Measurements from ENCODE around the gene YWHAB. TPM values are rescaled to one million over a fixed set of nuclear protein-coding genes. Genes with fewer than 3 reads are reported as not detected.

YWHAB gene
- total RNA-seq, 1 experiment from 2014 or later = 118 TPM

GRCh38 chr20:44888226-44889103, 3.0 kb downstream of the YWHAB start:
- Histone ChIP-seq H3K79me2 (ENCODE audit: low read length) (peaks cover 86% of the 10 kb centered on the region), H2AFZ (ENCODE audit: low read length) (no peak overlapping the region), H3K4me3 (ENCODE audit: low read length) (peak overlapping the region; percentile 96), H3K27ac (ENCODE audit: low read length) (no peak overlapping the region), H3K9me3 (ENCODE audit: low read length) (no peaks in the 10 kb centered on the region), H3K4me2 (ENCODE audit: low read length) (peak overlapping the region; percentile 90), H3K36me3 (ENCODE audit: low read depth, low read length) (peaks cover 23% of the 10 kb centered on the region), H3K9ac (ENCODE audit: low read length) (no peak overlapping the region), H3K27me3 (ENCODE audit: low read length) (no peaks in the 10 kb centered on the region), H3F3A (ENCODE audit: low read length, unreplicated experiment) (no peaks in the 10 kb centered on the region), H3K9me2 (replicated peaks; ENCODE audit: low read length) (no peaks in the 10 kb centered on the region), H4K20me1 (ENCODE audit: low read length) (peaks cover 69% of the 10 kb centered on the region), H3K4me1 (ENCODE audit: insufficient read depth, low read length) (peaks cover 33% of the 10 kb centered on the region)
- intact Hi-C loops (cut with micrococcal nuclease) = no loop called here
- CTCF ChIA-PET = interaction anchor here (0.5 kb wide), 1 partner anchor 417 kb away, joined by 4 read pairs; no protein-coding TSS in a partner anchor
- DNase-seq = peak; percentile 88
- POLR2A ChIA-PET (ENCODE audit: unreplicated experiment) = interaction anchor here (0.6 to 1.4 kb wide), 3 partner anchors 9 to 142 kb away, joined by 3 to 5 read pairs (median 4); partner anchors contain the start of gene PABPC1L
- no TSS peak for BruUV-seq (replicated peaks)
- TF ChIP-seq CTCF (conservative IDR thresholded peaks at IDR 0.05; ENCODE audit: low read depth, low read length) (peak; percentile 52; the same call in 1 of the 2 replicates), EZH2 (IDR thresholded peaks at IDR 0.05; ENCODE audit: low read length, unreplicated experiment) (no peak)
- no peak for ATAC-seq

- peaks cover 100% of the 10 kb centered on the region for H3K79me2 ChIP-seq (ENCODE audit: low read length)
- CTCF ChIA-PET = no interaction called here
- ATAC-seq = no peak
These were observed 6.3 kb downstream of the YWHAB start for GRCh38 chr20:44891826-44892225.

More at GRCh38 chr20:44891826-44892225, 6.3 kb downstream of the YWHAB start:
- peaks cover 33% of the 10 kb centered on the region for H3K36me3 ChIP-seq (ENCODE audit: low read depth, low read length)
- intact Hi-C loops (cut with micrococcal nuclease) = no loop called here
- no peaks in the 10 kb centered on the region for H3K9me2 ChIP-seq (replicated peaks; ENCODE audit: low read length)
- no peak overlapping the region for H3K4me3 ChIP-seq (ENCODE audit: low read length)
- no peak overlapping the region for H3K9ac ChIP-seq (ENCODE audit: low read length)
- TF ChIP-seq EZH2phosphoT487 (IDR thresholded peaks at IDR 0.05; ENCODE audit: borderline replicate concordance, low read length) = no peak
- TF ChIP-seq CTCF (conservative IDR thresholded peaks at IDR 0.05; ENCODE audit: low read depth, low read length) = no peak
- no peak for TF ChIP-seq EZH2 (IDR thresholded peaks at IDR 0.05; ENCODE audit: low read length, unreplicated experiment)
- H3K4me1 ChIP-seq (ENCODE audit: insufficient read depth, low read length) = peaks cover 27% of the 10 kb centered on the region
- H4K20me1 ChIP-seq (ENCODE audit: low read length) = peaks cover 92% of the 10 kb centered on the region
- H3K27ac ChIP-seq (ENCODE audit: low read length) = no peak overlapping the region
- no peak overlapping the region for H2AFZ ChIP-seq (ENCODE audit: low read length)
- no TSS peak for BruUV-seq (replicated peaks)
- no peak for DNase-seq
- no peaks in the 10 kb centered on the region for H3K27me3 ChIP-seq (ENCODE audit: low read length)
- H3K4me2 ChIP-seq (ENCODE audit: low read length) = no peak overlapping the region
- H3K9me3 ChIP-seq (ENCODE audit: low read length) = no peaks in the 10 kb centered on the region
- POLR2A ChIA-PET (ENCODE audit: unreplicated experiment) = no interaction called here
- no peaks in the 10 kb centered on the region for H3F3A ChIP-seq (ENCODE audit: low read length, unreplicated experiment)
